LNCAP (cell line): Measurements from ENCODE around the gene SELENOS.

ENCODE experiments used
- CTCF ChIP-seq: fragments of 450-650 bp; IDR thresholded peaks from 2 replicates; pipeline ENCODE4 v1.5.1; 2017; ENCODE audit warnings: mild to moderate bottlenecking

The SELENOS gene

DNA sequence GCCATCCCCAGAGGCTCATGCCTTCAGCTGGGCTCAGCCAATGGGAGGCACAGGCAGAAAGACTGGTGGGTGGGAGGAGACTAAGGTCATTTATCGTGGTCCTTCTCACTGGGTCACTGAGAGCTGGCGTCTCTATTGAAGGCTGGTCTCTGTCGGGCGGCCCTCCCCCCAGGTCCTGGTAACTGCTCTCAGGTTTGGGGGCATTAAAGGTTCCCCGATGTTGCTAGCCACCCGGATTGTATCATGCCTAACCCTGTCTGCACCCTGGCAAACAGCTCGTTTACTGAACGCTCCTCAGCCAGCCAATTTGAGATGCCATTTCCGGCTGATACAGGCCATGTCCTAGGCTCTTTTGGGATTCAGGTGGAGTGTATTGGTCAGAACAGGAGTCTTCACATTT is 10.5 kb downstream of the SELENOS start:
- TF ChIP-seq CTCF: no peak

GRCh38 chr15:101266034-101266433 is 11.3 kb downstream of the SELENOS start:
- TF ChIP-seq CTCF: no peak

DNA sequence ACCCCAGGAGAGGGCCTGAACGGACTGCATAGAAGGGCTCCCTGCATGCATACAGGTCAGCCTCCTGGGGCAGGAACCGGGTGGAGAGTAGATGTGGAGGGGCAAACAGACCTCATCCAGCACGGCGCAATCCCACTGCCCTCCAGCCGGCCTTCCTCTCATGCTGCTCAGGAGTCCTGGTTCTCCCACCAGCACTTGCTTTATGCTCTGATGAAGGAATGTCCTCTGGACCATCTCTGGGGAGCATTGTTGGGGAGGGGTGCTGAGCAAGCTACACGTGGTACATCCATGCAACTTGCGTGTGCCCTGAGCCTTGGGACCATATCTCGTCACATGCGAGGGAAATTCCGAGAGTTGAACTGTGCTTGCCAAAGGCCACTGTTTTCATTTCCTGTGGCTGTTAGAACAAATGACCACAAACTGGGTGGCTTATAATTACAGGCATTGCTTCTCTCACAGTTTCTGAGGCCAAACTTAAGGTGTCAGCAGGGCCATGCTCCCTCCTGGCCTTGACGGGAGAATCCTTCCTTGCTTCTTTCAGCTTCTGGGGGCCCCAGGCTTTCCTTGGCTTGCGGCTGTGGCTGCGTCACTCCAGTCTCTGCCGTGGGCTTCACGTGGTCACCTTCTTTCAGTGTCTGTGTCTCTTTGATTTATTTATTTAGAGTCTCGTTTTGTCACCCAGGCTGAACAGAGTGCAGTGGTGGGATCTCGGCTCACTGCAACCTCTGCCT is 12.2 kb downstream of the SELENOS start:
- no peak for TF ChIP-seq CTCF

DNA sequence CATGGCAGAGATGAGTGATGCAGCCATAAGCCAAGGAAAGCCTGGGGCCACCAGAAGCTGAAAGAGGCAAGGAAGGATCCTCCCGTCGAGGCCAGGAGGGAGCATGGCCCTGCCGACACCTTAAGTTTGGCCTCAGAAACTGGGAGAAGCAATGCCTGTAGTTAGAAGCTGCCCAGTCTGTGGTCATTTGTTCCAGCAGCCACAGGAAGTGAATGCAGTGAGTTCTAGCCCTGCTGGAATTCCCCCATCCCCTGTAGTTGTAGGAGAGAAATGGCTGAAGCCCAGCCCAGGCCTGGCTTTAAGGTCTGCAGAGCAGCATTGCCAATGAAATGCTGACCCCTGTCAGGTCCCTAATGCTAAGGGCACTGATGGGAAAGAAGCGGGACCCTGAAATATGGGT is 13.3 kb downstream of the SELENOS start:
- TF ChIP-seq CTCF: no peak

GRCh38 chr15:101262551-101262950 is 14.7 kb downstream of the SELENOS start:
- no peak for TF ChIP-seq CTCF

DNA sequence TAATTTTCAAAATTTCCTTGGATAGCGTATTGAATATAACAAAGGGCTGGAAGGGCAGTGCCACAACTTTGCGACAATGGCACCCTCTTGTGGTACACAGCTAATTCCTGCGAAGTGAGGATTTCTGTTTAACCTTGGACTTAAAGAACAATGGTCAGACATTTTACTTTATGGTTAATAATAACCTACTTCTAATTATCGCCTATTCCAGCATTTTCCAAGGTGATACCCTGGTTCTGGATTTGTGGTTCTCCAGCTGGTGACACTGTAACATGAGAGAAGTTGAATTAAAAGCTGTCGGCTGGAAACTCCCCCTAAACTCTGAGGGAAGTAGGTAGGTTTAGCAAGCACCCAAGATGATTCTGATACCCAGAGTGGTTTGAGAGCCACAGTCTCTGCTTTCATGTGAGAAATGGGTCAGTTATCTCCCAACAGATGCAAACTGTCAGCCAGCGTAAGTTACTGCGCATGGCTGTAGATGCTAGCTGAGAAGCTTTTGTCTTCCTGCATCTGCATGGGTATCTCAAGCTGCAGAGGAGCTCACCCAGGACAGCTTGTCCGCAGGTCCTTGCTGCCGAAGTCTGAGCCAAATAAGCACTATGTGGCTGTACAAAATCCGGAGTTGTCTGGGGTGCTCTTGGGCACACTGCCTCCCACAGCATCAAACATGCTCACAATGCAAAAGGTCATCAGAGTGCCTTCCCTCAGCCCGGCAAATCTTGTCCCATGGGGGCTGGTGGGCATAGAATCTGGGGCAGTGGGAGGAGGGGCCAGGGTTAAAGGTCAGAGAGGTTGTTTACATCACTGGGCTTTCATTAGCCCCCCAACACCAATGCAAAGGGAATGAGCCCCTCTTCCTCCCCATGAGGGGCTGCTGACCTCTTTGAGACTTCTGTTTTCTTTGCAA is 18.8 kb downstream of the SELENOS start:
- peak; percentile 88 for TF ChIP-seq CTCF

DNA sequence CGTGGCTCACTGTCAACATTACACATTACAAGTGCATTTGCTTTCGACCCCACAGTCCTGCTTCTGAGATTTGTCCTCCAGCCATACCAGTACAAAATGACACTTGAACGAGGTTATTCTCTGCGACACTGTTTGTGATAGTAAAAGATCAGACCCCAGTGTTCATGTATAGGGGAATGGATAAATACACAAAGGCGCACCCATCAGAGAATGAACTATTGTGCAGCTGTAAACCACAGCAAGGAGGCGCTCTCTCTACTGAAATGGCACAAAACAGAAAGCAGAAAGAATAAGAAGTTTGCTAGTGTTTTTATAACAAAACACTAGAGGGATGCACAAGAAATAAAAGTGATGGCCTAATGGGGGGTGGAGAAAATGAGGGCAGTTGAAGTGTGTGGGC is 20.5 kb downstream of the SELENOS start:
- peak; percentile 42; the same call in 1 of the 2 replicates for TF ChIP-seq CTCF
